Tibial nerve (tissue), 3 donors: ENCODE results near the gene C16orf82.

Experiments
- POLR2A ChIP-seq, 2 donors: fragments of 450-650 bp; IDR thresholded peaks; one replicate each; pipeline ENCODE4 v1.6.1; 2017; ENCODE audit warnings: antibody characterized with exemption in 2 of 2, mild to moderate bottlenecking in 2 of 2, moderate library complexity in 2 of 2
- TF ChIP-seq, protein P1 (sequence below), 5 experiments: fragments of 200-600 bp in 3 of 5; fragments of 450-650 bp in 2 of 5; sonication (generic) in 3 of 5; IDR thresholded peaks; one replicate each; pipeline ENCODE4 v1.5.1; 2016 to 2019; ENCODE audit warnings: antibody characterized with exemption in 5 of 5, mild to moderate bottlenecking in 3 of 5, moderate library complexity in 2 of 5

DNA sequence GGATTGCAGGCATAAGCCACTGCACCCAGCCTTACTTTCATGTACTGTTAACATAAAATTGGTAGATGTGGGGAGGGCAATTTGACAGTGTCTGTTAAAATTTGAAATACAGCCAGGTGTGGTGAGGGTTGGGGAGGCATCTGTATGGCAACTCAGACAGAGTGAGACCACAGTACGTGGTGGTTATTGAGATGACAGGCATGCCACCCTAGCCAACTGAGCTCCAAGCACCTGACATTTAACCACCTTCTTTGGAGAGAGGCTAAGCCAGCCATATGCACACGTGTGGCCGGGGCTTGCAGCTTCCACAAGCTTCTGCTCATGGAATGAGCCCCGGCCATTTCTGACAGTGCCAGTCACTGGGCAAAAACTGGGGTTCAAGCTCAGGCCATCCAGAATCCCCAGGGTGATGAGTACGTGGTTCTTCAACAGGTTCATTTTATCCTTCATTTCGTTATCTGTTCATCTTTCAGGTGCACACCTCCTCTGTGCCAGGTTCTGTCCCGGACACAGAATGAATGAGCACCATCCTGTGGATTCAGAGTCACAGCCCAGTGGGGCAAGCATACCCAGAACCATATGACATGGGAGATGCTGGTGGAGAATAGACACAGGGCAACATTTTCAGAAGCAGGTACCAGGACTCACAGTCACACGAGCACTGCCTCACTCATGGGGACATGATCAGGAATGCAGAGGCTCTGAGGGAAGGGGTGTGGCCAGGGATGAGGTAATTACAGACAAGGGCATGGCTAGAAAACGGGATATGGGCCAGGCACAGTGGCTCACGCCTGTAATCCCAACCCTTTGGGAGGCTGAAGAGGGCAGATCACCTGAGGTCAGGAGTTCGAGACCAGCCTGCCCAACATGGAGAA, 36.2 kb downstream of the C16orf82 start:
- TF ChIP-seq, protein P1, sequence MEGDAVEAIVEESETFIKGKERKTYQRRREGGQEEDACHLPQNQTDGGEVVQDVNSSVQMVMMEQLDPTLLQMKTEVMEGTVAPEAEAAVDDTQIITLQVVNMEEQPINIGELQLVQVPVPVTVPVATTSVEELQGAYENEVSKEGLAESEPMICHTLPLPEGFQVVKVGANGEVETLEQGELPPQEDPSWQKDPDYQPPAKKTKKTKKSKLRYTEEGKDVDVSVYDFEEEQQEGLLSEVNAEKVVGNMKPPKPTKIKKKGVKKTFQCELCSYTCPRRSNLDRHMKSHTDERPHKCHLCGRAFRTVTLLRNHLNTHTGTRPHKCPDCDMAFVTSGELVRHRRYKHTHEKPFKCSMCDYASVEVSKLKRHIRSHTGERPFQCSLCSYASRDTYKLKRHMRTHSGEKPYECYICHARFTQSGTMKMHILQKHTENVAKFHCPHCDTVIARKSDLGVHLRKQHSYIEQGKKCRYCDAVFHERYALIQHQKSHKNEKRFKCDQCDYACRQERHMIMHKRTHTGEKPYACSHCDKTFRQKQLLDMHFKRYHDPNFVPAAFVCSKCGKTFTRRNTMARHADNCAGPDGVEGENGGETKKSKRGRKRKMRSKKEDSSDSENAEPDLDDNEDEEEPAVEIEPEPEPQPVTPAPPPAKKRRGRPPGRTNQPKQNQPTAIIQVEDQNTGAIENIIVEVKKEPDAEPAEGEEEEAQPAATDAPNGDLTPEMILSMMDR (IDR thresholded peaks at IDR 0.05): no peak
- no peak for TF ChIP-seq POLR2A (IDR thresholded peaks at IDR 0.05)
